Measurements from ENCODE around the gene PMS2.
"Not testable (repeated sequence)": the region's sequence is repeated elsewhere in the genome, so short reads cannot be mapped to it uniquely, and the experiment has no call there.

Gene PMS2

DNA sequence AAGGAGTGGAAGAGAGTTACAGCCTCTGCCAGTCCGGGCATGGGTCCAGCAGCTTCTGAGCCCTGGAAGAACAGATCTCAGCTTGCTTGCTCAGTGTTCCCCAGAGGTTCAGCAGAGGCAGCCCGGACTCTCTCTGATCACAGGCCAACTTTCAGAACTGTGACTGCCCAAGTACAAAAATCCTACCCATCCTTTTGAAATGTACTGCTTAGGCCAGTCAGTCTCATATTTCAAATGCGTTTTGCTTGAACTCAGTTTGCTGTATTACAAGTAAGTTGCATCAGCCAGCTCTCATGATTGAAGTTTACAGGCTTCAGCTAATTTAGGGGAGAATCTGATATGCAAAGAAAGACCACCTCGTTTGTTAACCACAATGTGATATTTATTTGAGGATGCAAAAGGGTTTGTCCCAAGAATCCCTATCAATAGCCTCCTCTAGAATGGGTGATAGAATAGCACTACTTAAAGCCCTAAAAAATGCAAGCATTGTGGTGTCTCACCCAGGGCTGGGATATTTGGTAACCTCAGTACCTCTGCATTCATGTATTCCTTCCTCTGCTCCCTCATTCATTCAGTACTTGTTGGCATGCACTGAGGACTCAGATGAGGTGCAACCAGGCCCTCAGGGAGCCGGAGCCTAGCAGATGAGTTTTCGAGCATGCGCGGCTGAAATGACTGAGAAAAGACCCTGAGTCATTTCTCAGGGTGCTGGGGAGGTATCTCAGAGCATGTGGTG is 7.2 kb upstream of the PMS2 start:
- no peak for FAIRE-seq

DNA sequence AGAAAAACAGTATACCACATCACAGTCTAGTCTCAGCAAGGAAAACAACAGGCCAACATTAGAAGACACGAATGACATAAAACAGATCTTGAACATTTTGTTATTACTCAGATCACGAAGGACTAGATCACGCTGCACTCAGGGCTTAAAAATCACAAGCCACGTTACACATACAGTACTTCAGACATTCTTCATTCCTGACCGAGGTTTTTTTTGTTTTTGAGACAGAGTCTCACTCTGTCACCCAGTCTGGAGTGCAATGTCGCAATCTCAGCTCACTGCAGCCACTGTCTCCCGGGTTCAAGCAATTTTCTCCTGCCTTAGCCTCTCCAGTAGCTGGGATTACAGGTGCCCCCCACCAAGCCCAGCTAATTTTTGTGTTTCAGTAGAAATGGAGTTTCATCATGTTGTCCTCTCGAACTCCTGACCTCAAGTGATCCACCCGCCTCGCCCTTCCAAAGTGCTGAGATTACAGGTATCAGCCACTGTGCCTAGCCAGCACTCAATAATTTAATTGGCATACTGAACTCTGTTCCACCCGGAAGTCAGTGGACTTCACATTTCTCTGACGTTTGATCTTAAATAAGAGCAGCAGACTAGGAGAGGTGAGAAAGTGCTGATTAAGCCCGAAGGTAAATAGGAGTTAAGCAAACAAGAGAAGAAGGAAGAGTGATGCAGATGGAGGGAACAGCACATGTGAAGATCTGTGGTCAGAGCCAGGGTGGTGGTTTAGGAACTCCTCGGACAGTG is 3.7 kb upstream of the PMS2 start:
- no peak for FAIRE-seq

DNA sequence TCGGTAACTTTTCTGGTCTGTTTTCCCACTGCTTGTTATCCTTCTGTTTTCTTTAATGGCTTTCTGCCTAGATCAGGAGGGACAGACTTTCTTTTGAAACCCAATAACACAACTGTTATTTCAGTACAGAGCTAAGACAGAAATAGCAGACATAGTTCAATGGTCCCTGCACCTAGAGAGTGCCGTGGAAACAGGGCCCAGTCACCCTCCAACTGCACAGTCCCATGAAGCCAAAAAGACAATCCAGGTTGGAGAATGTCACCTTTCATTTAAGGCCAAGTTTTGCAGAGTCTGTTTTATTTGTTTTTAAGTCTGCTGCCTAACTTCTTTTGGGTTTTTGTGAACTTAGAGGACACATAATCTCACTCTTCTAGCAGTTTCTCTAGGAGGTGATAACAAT is 2.7 kb upstream of the PMS2 start:
- no peak for FAIRE-seq

DNA sequence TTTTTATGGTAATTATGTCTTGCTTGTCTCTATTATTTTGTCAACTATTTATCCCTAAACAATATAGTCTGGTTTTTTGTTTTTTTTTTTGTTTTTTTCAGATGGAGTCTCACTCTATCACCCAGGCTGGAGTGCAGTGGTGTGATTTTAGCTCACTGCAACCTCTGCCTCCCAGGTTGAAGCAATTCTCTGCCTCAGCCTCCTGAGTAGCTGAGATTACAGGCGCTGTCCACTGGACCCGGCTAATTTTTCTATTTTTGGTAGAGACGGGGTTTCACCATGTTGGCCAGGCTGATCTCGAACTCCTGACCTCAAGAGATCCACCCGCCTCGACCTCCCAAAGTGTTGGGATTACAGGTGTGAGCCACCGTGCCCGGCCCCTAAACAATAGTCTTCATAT is 1.5 kb upstream of the PMS2 start:
- FAIRE-seq = not testable (repeated sequence)

DNA sequence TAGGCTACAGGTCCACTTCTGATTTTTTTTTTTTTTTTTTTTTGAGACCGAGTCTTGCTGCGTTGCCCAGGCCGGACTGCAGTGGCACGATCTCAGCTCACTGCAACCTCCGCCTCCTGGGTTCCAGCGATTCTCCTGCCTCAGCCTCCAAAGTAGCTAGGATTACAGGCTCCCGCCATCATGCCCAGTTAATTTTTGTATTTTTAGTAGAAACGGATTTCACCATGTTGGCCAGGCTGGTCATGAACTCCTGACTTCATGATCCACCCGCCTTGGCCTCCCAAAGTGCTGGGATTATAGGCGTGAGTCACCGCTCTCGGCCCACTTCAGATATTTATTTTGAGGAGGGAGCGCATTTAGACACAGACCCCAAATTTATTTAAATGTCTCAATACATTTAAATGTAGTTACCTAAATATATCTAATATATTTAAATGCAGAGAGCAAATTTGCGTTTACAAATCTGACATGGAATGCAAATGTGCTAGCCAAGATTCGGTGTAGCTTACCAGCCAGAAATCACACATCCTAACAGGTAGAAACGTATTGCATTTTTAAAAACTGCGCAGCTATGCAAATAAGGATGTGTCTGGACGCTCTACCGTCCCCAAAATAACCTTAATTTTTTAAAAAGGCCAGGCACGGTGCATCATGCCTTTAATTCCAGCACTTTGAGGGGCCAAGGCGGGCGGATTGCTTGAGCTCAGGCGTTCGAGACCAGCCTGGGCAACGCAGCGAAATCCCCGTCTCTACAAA is 836 bp downstream of the PMS2 start:
- not testable (repeated sequence) for FAIRE-seq

DNA sequence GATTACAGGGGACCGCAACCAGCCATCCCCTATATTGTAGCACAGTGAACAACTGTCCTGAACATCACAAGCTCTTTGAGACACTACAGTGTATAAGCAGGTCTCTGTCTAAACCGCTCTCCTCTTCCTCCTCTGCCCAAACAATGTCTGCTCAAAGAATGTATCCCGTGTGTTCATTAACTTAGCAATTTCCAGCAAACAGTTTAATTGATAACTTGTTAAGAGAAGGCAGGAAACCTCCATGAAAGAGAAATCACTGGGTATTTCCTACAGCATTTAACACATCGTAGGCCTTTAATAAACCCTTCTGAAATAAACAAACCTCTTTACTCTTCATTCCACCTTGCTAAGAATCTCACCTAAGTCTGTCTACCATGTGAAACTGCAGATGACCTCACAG is 1.5 kb downstream of the PMS2 start:
- FAIRE-seq = no peak

DNA sequence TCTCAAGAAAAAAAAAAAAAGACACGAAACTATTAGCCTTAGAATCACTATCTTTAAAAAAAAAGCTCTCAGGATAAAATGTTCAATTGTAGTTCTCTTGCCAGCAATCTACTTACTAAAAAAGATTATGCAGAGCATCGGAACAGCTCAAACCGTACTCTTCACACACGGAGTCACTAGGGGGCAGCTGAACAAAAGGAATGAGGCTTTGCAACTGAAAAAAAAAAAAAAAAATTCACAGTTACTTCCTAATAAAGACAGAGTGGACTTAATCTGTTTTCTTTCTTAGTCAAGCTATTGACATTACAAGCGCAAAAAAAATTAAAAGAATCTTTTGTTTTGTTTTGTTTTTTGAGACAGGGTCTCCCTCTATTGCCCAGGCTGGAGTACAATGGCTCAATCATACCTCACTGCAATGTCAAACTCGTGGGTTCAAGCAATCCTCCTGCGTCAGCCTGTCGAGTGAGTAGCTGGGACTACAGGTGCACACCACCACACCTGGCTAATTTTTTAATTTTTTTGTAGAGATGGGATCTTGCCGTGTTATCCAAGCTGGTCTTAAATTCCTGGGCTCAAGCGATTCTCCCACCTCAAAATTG is 11.5 kb downstream of the PMS2 start:
- FAIRE-seq = peak; percentile 76

DNA sequence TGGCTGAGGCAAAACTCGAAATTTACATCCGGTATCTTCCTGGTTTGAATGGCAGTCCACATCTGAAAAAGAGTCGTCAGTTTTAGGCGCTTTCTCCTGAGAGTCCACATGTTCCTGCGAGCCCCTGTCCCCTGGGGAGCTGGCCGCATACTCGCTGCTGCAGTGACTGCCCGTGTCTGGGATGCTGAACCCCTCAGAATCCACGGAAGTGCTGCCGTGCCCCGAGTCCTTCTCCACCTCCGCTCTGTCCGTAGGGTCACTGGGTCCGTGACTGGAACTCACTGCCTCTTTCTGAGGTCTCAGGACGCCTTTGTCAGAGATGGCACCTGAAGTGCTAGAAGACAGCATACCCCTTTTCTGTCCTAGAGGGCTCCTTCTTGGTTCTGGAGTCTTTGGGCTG is 21.8 kb downstream of the PMS2 start:
- not testable (repeated sequence) for FAIRE-seq

DNA sequence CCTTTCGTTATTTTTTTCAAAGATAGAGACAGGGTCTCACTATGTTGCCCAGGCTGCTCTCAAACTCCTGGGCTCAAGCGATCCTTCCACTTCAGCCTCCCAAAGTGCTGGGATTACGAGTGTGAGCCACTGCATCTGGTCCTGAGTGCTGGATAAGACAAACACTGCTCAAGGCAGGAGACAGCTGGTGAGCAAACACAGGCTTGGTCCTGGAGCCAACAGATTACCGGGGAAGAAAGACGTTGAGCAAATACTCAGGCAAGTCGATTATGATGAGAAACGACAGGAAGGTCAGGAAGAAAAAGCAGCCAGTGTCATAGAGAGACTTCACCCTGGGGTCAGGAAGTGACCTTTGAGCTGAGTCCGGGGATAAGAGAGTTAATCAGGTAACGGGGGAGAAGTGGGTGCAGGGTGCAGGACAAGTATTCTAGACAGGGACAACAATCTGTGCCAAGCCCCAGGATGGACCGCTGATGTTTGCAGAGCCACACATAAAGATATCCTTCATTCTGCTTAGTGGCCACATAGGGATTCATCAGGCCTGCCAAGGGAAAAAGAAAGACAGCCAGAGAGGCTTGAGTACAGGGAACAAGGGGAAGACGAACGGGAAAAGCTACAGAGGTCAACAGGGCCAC is 29.1 kb downstream of the PMS2 start:
- peak; percentile 33 for FAIRE-seq

DNA sequence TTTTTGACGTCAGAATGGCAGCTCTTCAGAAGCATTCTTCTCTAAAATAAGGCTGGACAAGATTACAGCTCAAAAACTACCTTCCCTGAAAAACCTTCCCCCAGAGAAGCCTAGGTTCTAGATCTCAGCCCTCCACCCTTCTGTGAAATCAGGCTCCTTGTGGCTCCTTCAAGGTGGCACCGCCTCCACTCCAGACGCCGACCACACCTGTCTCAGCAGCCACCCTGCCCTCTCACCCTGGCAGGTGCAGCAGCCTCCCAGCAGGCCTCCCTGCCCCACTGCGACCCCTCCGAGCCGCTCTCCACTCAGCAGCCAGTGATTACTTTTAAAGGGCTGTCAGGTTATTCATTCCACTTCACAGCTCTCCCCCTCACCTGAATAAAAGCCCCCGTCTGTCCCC is 35.3 kb downstream of the PMS2 start:
- FAIRE-seq = not testable (repeated sequence)

DNA sequence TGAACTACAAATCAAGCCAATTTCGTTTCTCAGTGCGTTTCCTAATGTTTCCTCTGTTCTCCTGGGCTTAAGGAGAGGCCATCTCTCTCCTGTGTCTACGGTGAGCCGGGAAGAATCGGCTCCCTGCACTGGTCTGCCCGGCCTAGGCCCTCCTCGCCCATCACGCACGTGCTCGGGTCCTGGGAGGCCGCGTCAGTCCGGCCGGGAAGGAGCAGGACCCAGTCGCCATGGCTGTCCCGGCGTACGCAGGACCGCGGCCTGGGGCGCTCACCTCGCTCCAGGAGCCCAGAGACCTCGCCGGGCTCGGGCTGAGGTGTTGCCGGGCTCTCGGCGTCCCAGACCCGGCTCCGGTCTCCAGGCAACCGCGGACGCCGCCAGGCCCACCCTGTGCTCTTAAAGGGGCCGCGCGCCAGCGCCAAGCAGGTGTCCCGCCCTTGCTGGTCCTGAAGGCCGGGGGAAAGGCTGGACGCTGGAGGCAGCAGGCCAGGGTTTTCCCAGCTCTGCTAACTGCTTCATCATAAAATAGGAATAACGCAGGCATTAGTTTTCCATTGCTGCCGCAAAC is 38.4 kb downstream of the PMS2 start, which contains the start of gene RSPH10B:
Gene RSPH10B (minus strand): TSS at position 343 of the 565 bp plus-strand sequence. CDS start 3,573 bp downstream, outside the sequence.
- FAIRE-seq = not testable (repeated sequence)

DNA sequence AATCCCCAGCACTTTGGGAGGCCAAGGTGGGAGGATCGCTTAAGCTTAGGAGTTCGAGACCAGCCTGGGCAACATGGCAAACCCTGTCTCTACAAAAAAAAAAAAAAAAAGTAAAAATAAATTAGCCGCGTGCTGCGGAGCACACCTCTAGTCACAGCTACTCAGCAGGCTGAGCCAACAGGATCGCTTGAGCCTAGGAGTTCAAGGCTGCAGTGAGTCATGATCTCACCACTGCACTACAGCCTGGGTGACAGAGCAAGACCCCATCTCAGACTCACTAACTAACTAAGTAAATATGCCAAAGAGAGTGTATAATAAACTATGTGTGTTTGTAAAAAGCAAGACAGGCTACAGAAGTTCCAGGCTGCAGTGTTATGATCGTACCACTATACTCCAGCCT is 45.0 kb downstream of the PMS2 start:
- FAIRE-seq = not testable (repeated sequence)

DNA sequence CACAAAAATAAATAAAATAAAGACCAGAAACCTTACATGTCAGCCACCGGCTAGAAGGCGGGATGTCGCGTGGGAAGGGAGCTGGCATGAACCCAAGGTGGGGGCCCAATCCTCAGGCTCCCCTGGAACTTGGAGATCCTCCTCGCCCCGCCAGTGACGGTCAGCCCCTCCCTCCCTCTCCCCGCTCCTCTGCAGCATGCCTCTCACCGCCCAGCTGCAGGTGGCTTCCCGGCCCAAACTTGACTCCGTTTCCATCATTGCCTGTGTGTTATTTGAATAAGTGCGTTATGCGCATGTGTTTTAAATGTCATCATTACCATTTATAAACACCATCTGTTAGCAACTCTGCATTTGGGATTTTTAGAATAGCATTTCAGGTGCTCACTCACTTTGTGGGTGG is 45.6 kb downstream of the PMS2 start:
- not testable (repeated sequence) for FAIRE-seq

DNA sequence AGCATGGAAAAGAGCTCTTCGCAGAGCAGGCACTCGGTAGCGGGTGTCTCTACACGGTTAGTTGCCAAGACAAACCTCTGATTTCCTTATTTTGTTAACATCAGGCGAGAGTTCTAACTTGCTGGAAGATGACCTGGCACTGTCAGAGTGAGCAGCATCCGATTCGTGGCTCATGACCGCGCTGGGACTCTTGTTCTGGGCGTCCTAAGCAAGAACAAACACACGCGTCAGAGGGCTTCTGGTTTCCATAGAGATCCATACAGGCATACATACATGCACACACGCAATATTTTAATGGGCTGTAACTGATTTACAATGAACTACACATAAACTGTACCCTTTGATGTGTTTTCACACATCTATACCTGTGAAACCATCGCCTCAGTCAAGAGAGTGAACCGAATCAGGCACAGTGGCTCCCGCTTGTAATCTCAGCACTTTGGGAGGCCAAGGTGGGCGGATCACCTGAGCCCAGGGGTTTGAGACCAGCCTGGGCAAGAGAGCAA is 73.9 kb downstream of the PMS2 start:
- FAIRE-seq = not testable (repeated sequence)

DNA sequence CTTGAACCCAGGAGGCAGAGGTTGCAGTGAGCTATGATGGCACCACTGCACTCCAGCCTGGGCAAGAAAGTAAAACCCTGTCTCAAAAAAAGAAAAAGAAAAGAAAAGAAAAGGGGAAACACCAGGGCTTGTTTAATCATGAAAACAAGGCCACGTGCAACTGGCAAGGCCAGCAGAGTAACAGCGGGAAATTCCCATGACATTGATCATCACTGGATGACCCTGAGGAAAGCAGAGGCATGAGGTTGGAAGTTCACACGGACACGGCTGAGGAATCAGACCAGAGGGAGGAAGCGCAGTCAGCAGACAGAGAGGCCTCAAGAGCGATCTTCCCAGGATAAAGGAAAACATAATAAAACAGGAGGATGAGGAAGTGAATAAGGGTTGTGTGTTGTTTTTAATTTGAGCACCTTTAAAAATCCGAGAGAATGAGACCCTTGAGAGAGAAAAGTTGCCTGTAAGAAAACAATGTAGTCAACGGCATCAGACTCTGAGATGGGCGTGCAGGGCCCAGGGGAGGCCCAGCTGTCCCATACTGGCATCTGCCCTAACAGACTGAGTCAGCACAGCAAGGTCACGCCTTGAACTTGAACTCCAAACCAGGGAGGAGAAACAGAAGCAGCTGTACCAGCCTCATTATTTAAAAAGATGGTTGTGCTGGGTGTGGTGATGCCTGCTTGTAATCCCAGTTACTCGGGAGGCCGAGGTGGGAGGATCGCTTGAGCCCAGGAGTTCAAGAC is 76.8 kb downstream of the PMS2 start:
- FAIRE-seq = not testable (repeated sequence)

DNA sequence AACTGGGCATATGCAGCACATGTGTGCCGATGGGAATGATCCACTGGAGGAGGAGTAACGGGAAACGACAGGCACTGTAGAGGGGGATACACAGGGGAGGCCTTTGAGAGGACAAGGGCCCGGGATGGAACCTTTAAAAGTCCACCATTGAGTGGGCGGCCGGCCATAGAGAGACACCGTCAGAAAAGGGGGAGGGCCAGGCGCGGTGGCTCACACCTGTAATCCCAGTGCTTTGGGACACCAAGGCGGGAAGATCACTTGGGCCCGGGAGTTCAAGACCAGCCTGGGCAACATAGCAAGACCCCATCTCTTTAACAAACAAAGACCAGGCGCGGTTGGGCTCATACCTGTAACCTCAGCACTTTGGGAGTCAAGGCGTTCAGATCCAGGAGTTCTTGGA is 77.6 kb downstream of the PMS2 start:
- not testable (repeated sequence) for FAIRE-seq

DNA sequence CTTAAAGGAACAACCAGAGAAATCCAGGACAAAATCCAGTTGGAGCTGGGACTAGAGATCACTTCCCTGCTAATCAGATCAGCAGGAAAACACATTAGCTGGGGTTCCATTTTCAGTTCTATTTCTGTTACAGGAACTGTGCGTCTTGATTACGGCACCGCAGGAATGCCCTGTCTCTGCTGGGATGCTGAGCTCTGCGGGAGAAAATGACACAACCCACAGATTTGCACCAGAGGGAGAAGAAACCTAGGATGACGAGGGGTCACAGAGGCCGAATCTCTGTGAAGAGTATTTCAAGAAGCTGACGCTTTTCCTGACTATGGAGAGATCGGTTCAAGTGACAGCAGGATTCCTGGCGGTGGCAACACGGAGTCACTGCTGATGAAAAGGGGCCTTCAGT is 78.6 kb downstream of the PMS2 start:
- FAIRE-seq = not testable (repeated sequence)

DNA sequence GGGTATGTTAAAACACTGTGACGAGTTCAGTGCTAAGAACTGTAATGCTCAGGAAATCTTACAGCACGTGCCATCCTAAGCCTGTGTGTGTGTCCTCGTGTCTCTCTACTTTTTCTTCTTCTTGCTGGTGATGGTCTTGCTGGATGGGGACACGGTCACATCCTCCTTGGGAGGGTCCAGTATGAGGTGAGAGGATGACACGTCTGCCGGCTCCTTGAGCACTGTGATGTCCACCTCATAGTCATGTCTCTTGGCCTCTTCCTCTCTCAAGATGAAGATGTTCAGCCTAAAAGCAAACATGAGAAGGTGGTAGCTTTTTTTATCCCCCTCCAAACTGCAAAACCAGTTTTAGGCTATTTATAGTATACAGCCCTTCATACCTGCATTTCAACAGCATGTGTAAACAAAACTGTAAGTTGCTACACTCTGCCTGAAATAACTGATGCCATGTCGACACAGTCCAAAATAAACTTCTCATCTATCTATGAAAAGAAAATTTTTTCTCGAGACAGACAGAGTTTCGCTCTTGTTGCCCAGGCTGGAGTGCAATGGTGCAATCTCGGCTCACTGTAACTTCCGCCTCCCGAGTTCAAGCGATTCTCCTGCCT is 82.5 kb downstream of the PMS2 start:
- not testable (repeated sequence) for FAIRE-seq

DNA sequence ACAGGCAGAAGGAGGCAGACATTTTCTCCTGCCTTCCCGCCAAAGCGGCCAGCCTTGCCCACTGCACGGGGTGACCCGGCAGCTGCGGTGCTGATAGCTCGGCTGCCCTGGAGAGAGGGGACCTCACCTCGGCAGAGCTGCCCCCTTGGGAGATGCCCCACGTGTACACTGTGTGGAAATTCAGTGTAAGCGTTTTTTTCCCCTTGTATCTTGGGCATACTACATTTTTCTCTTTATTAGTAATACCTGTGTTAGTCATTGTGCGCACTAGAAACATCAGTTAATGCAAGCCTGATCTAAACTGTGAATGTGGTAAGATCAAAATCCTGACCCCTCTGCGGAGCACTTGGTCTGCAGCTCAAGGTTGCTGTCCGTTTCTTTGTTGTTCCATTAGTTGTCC is 84.2 kb downstream of the PMS2 start:
- not testable (repeated sequence) for FAIRE-seq

DNA sequence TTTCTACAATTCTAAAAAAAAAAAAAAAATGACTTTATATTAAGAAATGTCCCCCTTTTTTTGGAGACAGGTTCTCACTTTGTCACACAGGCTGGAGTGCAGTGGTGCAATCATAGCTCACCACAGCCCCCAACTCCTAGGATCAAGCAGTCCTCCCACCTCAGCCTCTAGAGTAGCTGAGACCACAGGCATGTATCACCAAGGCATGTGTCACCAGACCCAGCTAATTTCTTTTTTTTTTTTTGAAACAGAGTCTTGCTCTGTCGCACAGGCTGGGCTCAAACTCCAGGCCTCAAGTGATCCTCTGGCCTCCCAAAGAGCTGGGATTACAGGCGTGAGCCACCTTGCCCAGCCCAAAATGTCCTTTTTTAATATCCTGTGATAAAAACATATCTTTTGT is 84.7 kb downstream of the PMS2 start:
- not testable (repeated sequence) for FAIRE-seq
